ENCODE results near the gene MME.

DNA sequence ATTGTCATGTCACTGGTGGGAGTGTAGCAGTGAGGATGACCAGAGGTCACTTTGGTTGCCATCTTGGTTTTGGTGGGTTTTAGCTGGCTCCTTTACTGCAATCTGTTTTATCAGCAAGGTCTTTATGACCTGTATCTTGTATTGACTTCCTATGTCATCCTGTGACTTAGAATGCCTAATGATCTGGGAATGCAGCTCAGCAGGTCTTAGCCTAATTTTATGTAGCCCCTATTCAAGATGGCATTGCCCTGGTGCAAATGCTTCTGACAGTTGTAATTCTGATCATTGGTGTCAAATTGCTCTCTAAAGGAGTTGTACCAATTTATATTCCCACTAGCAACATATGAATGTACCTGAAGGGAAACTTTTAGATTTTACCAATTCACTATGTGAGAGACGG, 139.0 kb downstream of the MME start:
- TF ChIP-seq EZH2 (IDR thresholded peaks at IDR 0.05; ENCODE audit: borderline replicate concordance, low read depth, low read length, poor library complexity, severe bottlenecking): no peak
- TF ChIP-seq, protein P1, sequence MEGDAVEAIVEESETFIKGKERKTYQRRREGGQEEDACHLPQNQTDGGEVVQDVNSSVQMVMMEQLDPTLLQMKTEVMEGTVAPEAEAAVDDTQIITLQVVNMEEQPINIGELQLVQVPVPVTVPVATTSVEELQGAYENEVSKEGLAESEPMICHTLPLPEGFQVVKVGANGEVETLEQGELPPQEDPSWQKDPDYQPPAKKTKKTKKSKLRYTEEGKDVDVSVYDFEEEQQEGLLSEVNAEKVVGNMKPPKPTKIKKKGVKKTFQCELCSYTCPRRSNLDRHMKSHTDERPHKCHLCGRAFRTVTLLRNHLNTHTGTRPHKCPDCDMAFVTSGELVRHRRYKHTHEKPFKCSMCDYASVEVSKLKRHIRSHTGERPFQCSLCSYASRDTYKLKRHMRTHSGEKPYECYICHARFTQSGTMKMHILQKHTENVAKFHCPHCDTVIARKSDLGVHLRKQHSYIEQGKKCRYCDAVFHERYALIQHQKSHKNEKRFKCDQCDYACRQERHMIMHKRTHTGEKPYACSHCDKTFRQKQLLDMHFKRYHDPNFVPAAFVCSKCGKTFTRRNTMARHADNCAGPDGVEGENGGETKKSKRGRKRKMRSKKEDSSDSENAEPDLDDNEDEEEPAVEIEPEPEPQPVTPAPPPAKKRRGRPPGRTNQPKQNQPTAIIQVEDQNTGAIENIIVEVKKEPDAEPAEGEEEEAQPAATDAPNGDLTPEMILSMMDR (conservative IDR thresholded peaks at IDR 0.05; ENCODE audit: low read depth, low read length): no peak
